Cerebellar nuclear complex (tissue), 1 donor: ENCODE results near the gene NSUN2.
"Not testable (repeated sequence)": the region's sequence is repeated elsewhere in the genome, so short reads cannot be mapped to it uniquely, and the experiment has no call there.

Experiments used
- DNase-seq, 2 experiments: peaks; one replicate each; lab custom pipeline; 2025; lab: John Stamatoyannopoulos, UW

NSUN2 gene

GRCh38 chr5:6632888-6633468, at the start of gene NSUN2, which contains the start of gene SRD5A1:
TSS of gene NSUN2 (minus strand) at chr5:6633044. CDS start at chr5:6632979, 65 bp downstream.
TSS of gene SRD5A1 (plus strand) at chr5:6633440. CDS start at chr5:6633577, 137 bp downstream.
- peak; percentile 50 to 82 for DNase-seq

DNA sequence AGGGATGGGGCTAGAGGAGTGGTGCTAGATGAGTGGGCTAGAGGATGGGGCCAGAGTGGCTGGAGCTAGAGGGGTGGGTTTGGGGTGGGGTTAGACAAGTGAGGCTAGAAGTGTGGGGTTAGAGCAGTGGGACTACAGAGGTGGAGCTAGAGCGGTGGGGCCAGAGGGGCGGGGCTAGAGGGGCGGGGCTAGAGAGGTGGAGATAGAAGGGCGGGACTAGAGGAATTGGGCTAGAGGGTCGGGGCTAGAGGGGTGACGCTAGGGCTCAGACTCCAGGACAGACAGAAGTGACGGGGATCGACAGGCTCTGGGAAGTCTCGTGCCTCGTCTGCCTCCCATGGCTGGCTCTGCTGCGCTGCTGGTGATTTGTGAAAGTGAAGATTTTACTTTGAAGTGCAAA, 49.4 kb upstream of the NSUN2 start:
- DNase-seq = no peak

GRCh38 chr5:6681682-6682081, 48.8 kb upstream of the NSUN2 start:
- DNase-seq = no peak

GRCh38 chr5:6680922-6681321, 48.1 kb upstream of the NSUN2 start:
- no peak for DNase-seq

- DNase-seq = no peak
These were observed 45.5 kb upstream of the NSUN2 start for GRCh38 chr5:6678385-6678784.

DNA sequence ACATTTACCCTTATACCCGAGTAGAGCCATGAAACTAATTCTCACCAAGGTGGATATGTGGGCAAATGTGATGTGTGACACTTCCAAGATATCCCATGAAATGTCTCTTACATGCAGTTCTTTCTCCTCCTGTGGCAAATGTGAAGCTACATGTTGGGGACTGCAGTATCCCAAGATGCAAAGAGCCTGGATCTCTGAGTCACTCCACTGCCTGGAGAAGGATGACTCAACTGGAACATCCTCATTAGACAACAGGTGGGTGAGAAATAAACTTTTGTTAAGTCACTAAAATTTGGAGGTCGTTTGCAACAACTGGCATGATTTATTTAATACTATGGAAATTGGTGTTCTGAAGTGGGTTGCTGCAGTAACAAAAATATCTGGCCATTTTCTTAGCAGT, 43.9 kb upstream of the NSUN2 start:
- no peak for DNase-seq

DNA sequence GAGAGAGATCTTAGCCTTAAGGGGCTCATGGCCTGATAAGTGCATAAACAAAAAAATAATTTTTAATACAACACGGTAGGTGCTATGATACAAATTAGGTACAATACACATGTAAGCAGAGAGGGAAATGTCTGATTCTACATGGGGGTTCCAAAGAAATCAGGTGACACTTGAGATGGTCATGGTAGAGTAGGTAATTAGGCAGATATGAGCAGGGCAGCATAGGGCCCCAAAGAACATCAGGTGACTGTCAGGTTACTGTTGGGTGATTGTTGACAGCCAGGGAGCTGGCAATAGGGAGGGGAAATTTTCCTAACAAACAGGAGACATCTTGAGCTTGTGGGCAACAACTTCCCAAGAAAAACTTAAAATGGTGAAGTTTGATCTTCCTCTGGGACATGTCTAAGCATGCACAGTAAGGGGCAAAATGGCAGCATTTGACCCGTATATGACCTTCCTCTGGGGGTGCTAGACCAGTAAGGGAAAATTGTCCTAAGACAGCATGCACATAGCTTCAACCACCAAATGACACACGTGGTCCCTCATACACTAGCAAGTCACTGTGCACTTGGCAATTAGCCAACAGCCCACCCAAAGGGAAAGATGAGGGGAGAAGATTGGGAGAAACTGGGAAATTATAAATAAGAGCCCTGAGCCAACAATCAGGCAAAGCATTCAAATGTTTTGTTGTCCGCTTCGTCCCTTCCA, 43.1 kb upstream of the NSUN2 start:
- DNase-seq = no peak

DNA sequence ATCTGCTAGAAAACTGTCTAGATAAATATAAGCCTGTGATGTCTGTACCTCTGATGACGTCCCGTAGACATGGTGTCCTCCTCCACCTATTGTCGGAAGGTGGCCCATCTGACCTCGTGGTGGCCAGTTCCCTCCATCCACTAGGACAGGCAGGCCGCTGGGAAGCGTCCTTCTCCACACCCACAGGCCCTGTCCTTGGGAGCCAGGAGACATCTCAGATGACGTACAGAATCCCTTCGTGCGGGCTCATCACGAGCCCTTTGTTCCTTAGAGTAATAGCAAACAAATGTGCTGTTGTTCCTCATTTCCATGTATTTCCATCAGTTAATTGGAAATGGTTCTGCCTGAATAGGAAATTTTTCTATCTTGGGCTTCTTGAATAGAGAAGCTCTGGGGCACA, 42.0 kb upstream of the NSUN2 start:
- DNase-seq = no peak

DNA sequence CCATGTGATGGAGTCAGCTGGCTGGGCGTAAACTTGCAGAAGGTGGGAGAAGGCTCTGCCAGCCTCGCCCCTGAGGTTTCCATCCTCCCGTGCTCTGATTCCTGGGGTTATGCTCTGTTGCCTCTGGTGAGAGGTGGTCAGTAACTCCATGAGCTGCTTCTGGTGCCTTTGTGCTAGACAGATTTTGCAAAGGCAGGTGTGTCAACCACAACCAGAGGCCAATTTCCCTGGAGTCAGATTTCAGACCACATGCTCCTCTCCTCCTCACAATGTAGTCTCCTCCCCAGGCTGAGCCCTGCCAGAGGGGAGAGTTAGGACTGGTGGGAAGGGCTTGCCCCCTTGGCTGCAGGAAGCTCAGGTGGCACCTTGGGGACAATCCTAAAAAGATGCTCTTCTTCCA, 41.6 kb upstream of the NSUN2 start:
- DNase-seq = no peak

DNA sequence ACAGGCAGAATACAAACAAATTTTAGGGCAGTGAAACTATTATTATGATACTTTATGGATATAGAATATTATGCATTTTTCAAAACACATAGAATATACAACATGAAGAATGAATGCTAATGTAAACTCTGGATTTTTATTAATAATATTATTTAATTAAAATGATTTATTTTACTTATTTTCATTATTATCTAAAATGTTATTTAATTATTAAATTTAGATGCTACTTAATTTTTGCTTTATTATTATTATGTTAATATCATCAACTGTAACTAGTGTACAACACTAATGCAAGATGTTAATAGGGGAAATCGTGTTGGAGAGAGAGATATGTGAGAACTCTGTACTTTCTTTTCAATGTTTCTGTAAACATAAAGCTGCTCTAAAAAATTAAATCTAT, 41.1 kb upstream of the NSUN2 start:
- no peak for DNase-seq

- DNase-seq = no peak
These were observed 40.2 kb upstream of the NSUN2 start for GRCh38 chr5:6673031-6673430.

- not testable (repeated sequence) for DNase-seq
These were observed 35.9 kb upstream of the NSUN2 start for GRCh38 chr5:6668717-6669116.

- DNase-seq = no peak
These were observed 34.8 kb upstream of the NSUN2 start for GRCh38 chr5:6667648-6668047.

DNA sequence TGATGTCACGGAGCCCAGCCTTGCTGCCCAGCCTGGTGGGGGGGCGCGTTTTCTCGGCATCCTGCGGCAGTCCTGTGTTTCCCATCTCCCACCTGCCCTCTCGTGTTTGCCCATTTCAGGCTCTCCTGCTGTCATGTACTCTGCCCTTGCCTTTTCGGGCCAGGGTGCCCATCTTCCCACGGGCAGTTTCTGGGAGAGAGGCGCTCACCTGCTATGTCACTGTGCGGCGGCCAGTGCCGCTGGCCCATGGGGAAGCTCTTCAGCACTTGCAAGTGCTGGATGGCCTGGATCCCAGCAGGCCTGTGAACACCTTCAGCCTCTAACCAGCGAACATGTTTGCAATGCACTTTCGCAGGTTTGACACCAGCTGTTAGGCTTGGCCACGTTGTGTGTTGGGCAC, 33.9 kb upstream of the NSUN2 start:
- no peak for DNase-seq

DNA sequence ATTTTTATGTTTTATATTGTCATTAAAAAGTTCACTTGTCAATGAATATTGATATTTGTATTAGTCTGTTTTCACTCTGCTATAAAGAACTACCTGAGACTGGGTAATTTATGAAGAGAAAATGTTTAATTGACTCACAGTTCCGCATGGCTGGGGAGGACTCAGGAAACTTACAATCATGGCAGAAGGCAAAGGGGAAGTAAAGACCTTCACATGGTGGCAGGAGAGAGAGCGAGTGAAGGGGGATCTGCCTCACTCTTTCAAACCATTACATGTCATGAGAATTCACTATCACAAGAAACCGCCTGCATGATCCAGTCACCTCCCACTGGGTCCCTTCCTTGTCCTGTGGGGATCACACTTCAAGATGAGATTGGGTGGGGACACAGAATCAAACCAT, 27.8 kb upstream of the NSUN2 start:
- DNase-seq = no peak

DNA sequence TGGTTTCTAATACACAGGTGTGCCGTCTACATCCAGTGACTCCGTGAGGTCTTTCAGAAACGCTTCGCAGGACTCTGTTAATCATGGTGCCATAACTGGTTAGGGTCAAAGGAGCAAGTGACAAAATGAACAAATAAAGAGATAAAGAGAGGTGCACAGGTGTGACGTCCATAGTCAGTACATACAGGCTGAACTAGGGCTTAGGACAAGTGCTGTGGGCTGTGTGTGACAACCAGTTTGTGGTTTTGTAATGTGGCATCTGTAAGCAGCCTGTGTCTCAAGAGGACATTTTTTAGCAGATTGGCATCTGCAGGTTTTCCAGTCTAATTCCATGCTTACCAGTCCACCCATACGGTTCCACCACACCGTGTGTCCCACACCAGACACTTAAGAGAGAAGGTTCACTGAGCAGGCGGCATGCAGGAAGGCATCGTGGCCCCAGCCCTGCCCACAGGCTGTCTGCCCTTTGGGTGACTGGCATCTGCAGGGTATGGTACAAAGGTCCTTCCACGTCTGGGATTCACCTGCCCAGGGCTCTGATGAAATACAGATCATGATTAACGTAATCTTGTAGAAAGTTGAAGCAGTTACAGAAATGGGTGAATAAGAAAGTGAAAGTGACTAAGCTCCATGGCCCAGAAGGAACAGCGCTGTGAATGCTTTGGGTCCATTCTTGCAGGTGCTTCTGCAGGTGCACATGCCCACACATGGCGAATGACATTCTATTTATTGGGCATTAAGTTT, 27.3 kb upstream of the NSUN2 start:
- DNase-seq = no peak

DNA sequence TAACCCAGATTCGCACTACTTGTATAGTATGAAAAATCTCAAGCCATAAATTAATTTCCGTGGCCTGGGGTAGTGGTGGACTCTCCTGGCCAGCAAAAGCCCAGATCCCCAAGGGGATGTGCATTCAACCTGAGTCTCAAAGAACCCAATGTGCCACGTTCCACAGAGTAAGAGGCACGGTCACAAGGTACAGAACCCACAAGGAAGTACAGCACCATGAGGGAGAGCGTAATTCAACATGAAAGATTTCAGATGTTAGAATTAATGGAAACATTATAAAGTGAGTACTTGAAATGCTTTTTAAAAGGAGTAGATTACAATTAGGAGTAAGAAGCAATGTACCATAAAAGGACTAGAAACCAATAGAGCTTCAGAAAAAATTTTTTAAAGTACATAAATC, 23.8 kb upstream of the NSUN2 start:
- no peak for DNase-seq

DNA sequence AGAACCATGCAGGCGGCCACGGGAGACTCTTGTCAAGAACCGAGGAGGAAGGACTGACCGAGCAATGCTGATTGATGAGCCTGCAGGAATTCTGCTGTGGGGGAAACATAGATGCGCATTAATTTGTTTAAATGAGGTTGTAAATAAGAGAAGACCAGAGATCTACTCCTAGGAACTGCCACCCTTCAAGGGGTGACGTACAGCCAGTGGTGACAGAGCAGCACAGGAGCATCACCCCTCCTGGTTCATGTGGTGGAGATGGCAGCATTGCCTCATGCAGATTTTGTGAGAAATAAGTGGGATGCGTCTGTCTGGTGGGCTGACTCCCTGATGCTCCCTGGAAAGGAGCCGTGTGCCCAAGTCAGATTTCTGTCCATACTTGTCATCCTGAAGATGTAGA, 22.6 kb upstream of the NSUN2 start:
- DNase-seq = no peak

DNA sequence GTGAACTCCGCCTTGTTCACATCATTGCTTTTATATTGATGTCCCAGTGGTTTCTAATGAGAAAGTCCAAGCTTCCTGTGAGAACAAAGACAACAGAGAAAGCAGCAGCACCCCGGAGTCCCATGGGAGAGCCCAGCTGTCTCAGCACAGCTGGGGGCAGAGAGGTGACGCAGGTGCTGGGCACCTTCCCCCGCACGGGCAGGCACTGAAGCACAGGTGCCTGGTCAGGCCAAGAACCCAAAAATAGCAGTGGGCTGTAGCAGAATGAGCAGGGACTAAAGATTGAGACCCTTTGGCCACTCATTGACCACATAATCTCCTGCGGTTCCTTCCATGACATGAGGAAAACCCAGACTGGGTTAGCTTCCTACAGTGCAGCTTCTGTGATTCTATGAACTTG, 19.2 kb upstream of the NSUN2 start:
- no peak for DNase-seq

- DNase-seq = no peak
These were observed 16.8 kb upstream of the NSUN2 start for GRCh38 chr5:6649681-6650080.

DNA sequence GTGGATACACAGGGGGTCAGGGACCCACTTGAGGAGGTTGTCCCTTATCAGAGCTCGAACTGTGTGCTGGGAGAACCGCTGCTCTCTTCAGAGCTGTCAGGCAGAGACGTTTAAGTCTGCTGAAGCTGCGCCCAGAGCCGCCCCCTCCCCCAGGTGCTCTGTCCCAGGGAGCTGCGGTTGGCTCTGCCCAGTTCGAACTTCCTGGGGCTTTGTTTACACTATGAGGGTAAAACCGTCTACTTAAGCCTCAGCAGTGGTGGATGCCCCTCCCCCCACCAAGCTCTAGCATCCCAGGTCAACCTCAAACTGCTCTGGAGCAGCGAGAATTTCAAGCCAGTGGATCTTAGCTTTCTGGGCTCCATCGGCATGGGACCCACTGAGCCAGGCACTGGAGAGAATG, 16.3 kb upstream of the NSUN2 start:
- no peak for DNase-seq

GRCh38 chr5:6645571-6646362, 12.9 kb upstream of the NSUN2 start:
- not testable (repeated sequence) for DNase-seq
